Measurements from ENCODE around the gene UCHL3. TPM values are rescaled to one million over a fixed set of nuclear protein-coding genes. Genes with fewer than 3 reads are reported as not detected.

The UCHL3 gene
- total and polyA plus RNA-seq, 2 of the 8 experiments (the other 6 are each of a cell fraction or from before 2014, with no cell fraction given) = 33.0 to 61.1 TPM

- TF ChIP-seq CEBPB (IDR thresholded peaks at IDR 0.05; ENCODE audit: low read depth, low read length) = no peak
Observed at GRCh38 chr13:75618308-75618707, 68.7 kb downstream of the UCHL3 start (continued).

All from H1 (cell line).